M059J (cell line): ENCODE results near the gene CLEC9A. TPM values are rescaled to one million over a fixed set of nuclear protein-coding genes. Genes with fewer than 3 reads are reported as not detected.

Experiments
- DNase-seq: peaks from one replicate; pipeline ENCODE4 v3.0.0-alpha.2; 2012; ENCODE audit warnings: low read depth
- total RNA-seq: library from RNA; depleted of rRNA; stranded (reverse); fragments of >200 nt; shearing (Covaris generic); gene quantifications from 2 replicates; pipeline ENCODE4 v1.2.3, GENCODE V29; 2014; rRNA removed

Gene CLEC9A
- total RNA-seq, 1 experiment from 2014 or later = not detected

- no peak for DNase-seq
Measured at GRCh38 chr12:10110256-10110844, 79.9 kb downstream of the CLEC9A start.

DNA sequence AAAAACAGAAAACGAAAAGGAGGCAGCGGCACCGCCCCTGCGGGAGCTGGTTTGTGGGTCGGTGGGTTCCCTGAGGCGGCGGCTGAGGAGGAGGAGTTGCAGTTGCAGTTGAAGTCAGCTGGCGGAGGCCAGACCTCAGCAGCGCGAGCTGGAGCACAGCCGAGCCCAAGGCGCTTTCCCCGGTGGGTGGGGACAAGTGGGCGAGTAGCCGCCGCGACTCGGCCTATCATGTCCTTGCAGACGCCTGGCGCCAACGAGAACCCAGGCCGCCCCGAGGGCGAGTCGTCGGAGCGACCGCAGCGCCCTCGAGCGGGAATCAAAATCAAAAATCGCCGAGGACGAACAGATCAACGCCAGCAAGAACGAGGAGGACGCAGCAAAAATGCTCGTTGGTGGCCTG is 81.0 kb downstream of the CLEC9A start:
- no peak for DNase-seq

GRCh38 chr12:10113075-10113474 is 82.6 kb downstream of the CLEC9A start:
- DNase-seq = no peak

DNA sequence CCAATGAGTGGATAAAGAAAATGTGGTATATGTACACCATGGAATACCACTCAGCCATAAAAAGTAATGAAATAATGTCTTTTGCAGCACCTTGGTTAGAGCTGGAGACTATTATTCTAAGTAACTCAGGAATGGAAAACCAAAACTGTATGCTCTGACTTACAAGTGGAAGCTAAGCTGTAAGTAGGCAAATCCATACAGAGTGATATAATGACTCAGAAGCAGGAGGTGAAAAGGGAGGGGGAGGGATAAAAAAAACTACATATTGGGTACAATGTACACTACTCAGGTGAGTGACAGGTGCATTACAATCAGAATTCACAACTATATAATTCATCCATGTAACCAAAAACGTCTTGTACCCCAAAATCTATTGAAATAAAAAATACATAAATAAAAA is 83.4 kb downstream of the CLEC9A start:
- no peak for DNase-seq

GRCh38 chr12:10115311-10115710 is 84.8 kb downstream of the CLEC9A start:
- no peak for DNase-seq

Other genes starting within 250 kb of the CLEC9A start
- 0.69 and 0.98 TPM in 2 replicates for gene KLRF1, start 203.2 kb upstream of the CLEC9A start, total RNA-seq
- gene CLEC2B, start 161.3 kb upstream of the CLEC9A start, total RNA-seq = 34.4 and 45.5 TPM in 2 replicates
- not detected in 2 replicates for gene KLRF2, start 149.2 kb upstream of the CLEC9A start, total RNA-seq
- not detected in 2 replicates for gene CLEC2A, start 98.3 kb upstream of the CLEC9A start, total RNA-seq
- not detected in 2 replicates for gene CLEC12A, start 59.3 kb upstream of the CLEC9A start, total RNA-seq
- gene CLEC1B, start 31.6 kb upstream of the CLEC9A start, total RNA-seq = not detected in 2 replicates
- gene CLEC12B, start 20.1 kb upstream of the CLEC9A start, total RNA-seq = 0.12 and 0.15 TPM in 2 replicates
- 0.99 and 2.7 TPM in 2 replicates for gene CLEC1A, start 68.3 kb downstream of the CLEC9A start, total RNA-seq
- 38.9 and 40.5 TPM in 2 replicates for gene CLEC7A, start 99.5 kb downstream of the CLEC9A start, total RNA-seq
- gene OLR1, start 141.4 kb downstream of the CLEC9A start, total RNA-seq = 5.3 and 5.5 TPM in 2 replicates
- 0.37 and 1.2 TPM in 2 replicates for gene TMEM52B, start 148.3 kb downstream of the CLEC9A start, total RNA-seq
- gene GABARAPL1, start 182.2 kb downstream of the CLEC9A start, total RNA-seq = 69.5 and 78.6 TPM in 2 replicates